NCI-H2029 (cell line): Measurements from ENCODE around the gene SFXN3.
A peak's percentile ranks its signal among the peaks of the same experiment; 100 is the strongest.

Experiments used
- DNase-seq: peaks from one replicate; lab custom pipeline; 2025; lab: John Stamatoyannopoulos, UW

SFXN3 gene

GRCh38 chr10:101076630-101077029 is 45.6 kb downstream of the SFXN3 start:
- no peak for DNase-seq

- DNase-seq = peak; percentile 1
Observed at GRCh38 chr10:101079874-101080273, 48.8 kb downstream of the SFXN3 start.

- DNase-seq = no peak
Observed at GRCh38 chr10:101080933-101081931, 50.2 kb downstream of the SFXN3 start.

GRCh38 chr10:101085846-101086245 is 54.8 kb downstream of the SFXN3 start:
- no peak for DNase-seq

- no peak for DNase-seq
Observed at GRCh38 chr10:101087376-101087775, 56.3 kb downstream of the SFXN3 start.

- DNase-seq = no peak
Observed at GRCh38 chr10:101087965-101088364, 56.9 kb downstream of the SFXN3 start.

GRCh38 chr10:101089520-101090299 is 58.7 kb downstream of the SFXN3 start:
- DNase-seq = peak; percentile 27

- DNase-seq = no peak
Observed at GRCh38 chr10:101090597-101090996, 59.6 kb downstream of the SFXN3 start.
